Activated naive CD8-positive, alpha-beta T cell treated with anti-CD3 and anti-CD28 coated beads, Interleukin-2, amount 50 U/mL, for 16 hours (primary cell): ENCODE results near the gene ACSM2B.
"Not testable (repeated sequence)": the region's sequence is repeated elsewhere in the genome, so short reads cannot be mapped to it uniquely, and the experiment has no call there.

Experiments used
- DNase-seq: peaks from one replicate; pipeline ENCODE4 v3.0.0-alpha.2; 2020; ENCODE audit warnings: low read depth, low spot score

The ACSM2B gene

GRCh38 chr16:20595694-20596093 is 19.5 kb upstream of the ACSM2B start:
- not testable (repeated sequence) for DNase-seq

DNA sequence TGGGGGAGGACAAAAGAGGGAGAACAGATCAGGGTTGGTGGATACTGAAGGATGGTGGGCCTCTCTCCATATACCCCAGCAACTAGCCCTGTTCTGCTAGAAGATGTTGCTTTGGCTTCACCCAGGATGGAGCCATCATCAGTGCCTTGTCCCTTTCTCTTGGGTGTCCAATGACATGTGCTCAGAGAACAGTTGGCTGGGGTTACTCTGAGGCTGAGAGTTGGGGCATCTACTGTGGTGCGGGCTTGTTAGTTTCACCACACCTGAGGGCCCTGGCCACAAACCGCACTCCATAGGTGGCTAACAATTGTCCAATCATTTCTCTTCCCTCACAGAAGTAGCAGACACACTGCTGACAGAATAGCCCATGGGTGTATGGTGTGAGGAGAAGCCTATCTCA is 18.9 kb upstream of the ACSM2B start:
- not testable (repeated sequence) for DNase-seq

DNA sequence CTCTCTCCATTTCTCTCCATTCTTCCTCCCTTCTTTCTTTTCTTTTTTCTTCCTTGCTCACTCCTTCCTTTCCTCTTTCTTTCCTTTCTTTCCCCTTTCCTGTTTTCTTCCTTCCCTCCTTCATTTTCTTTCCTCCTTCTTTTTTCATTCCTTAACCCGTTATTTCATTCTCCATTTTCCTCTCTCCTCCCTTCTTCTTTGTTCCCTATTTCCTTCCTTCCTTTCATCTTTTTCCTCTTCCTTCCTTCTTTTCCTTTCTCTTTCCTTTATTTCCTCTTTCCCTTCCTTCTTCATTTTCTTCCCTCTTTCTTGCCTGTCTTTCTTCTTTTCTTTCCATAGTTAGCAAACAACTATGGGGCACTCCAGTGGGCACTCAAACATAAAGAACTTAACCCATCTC is 16.6 kb upstream of the ACSM2B start:
- not testable (repeated sequence) for DNase-seq

- not testable (repeated sequence) for DNase-seq
Observed at GRCh38 chr16:20589486-20589885, 13.3 kb upstream of the ACSM2B start.

GRCh38 chr16:20587645-20588074 is 11.5 kb upstream of the ACSM2B start:
- not testable (repeated sequence) for DNase-seq

DNA sequence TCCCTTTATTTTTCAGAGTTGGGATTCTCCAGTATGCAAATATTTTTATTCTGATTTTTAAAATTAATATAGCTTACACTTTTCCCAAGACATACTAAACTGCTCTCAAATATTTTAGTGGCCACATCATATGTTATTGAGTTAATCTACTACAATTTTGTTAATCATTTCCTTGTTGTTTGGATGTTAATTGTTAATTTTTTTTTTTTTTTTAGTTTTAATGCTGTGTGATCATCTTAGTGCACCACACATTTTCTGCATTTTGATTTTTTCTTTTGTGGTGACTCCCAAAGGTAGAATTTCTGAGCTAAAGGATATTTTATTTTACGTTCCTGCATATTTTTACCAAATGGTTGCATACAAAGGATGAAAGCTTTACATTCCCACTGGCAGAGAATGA is 10.5 kb upstream of the ACSM2B start:
- DNase-seq: not testable (repeated sequence)

GRCh38 chr16:20586112-20586511 is 9.9 kb upstream of the ACSM2B start:
- not testable (repeated sequence) for DNase-seq

- DNase-seq: not testable (repeated sequence)
Observed at GRCh38 chr16:20580487-20581259, 4.5 kb upstream of the ACSM2B start.

DNA sequence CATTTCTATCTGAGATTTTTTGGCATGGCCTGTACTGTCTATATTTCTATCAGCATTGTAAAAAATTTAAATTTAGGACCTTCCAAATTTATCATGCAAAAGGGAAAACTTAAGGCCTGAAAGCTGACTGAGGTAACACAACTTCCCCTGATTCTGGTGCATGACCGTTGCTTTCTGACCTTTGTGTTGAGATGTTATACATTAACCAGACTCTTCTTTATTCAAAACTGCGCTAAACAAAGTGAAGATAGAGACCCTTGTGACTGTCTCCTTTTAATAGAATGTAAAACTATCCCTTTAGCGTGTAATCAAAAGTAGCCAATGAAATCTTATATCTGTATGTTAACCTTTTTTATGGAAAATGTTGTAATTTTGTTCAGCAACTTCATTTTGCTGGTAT is 1.9 kb upstream of the ACSM2B start:
- DNase-seq: not testable (repeated sequence)

DNA sequence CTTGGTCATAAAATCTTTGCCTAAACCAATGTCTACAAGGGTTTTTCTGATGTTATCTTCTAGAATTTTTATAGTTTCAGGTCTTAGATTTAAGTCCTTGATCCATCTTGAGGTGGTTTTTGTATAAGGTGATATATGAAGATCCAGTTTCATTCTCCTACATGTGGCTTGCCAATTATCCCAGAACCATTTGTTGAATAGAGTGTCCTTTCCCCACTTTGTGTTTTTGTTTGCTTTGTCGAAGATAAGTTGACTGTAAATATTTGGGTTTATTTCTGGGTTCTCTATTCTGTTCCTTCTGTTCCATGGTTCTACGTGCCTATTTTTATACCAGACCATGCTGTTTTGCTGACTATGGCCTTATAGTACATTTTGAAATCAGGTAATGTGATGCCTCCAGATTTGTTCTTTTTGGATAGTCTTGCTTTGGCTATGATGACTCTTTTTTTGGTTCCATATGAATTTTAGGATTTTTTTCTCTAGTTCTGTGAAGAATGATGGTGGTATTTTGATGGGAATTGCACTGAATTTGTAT is 7.0 kb downstream of the ACSM2B start:
- not testable (repeated sequence) for DNase-seq

DNA sequence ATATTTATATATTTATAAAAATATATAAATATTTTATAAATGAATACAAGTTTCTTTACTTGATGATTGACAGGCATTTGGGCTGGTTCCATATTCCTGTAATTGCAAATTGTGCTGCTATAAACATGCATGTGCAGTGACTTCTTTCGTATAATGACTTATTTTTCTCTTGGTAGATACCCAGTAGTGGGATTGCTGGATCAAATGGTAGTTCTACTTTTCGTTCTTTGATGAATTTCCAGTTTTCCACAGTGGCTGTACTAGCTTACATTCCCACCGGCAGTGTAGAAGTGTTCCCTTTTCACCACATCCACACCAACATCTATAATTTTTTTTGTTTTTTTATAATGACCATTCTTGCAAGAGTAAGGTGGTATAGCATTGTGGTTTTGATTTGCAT is 7.8 kb downstream of the ACSM2B start:
- DNase-seq: no peak

DNA sequence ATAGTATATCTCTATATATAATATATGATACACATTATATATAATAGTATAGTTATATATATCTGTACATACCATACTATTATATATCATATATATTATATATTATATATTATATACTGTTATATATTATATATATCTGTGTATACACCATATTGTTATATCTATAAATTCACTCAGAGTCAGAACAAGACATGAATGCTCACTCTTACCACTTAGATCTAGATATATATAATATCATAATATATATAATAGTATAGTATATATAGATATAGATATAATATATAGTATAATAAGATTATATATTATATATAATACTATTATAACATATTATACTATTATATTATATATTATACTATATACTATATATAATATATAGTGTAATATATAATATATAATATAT is 9.3 kb downstream of the ACSM2B start:
- no peak for DNase-seq

DNA sequence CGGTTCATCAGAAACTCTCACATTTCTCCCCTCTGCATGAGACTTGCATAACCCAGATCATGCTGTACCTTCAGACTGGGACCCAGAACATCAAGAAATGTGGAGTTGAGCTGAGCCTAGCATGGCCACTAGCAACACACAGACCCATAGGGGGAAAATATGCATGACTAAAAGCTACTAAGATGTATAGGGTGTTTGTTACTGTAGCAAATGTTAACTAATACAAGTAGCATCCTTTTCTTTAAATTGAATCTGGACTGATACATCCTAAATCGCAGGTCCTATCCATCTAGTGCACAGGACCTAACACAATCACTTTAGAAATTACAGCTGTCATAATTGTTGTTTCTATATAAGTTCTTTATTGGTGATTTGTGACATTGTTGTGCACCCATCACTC is 10.8 kb downstream of the ACSM2B start:
- DNase-seq: not testable (repeated sequence)

- DNase-seq: not testable (repeated sequence)
Observed at GRCh38 chr16:20564218-20564617, 11.9 kb downstream of the ACSM2B start.

DNA sequence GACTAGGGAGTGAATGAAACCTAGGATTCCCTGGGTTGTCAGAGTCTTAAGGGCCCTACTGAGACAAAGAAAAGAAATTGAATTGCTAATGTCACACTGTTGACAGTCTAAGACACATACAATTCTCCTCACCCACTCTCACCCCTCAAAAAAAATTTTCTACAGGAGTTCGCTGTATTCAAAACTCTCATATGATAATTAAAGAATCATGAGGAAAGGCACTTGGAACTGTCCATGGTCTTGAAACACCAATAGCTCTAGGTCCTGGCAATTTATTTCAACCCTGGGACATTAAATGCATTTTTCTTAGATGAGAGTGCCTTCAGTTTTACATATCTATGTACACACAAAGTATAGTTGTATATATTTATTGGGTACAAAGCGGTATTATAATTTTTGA is 20.5 kb downstream of the ACSM2B start:
- not testable (repeated sequence) for DNase-seq

DNA sequence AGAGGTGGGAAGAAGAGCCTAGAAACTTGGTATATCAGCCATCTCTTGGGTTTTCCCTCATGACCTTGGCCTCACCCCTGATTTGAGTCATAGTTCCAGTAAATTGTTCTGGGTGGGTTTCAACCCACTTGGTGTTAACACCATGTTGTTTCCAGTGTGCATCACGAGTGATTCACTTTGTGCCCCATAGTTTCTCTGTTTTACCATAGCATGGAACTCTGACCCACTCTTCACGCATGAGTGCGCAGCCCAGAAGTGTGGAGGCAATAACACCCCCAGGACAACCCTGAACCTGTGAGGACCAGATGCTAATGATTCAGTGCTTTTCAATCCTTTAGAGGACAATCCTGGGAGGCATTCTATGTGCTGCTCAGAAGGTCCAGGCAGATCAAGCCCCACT is 21.5 kb downstream of the ACSM2B start:
- not testable (repeated sequence) for DNase-seq

GRCh38 chr16:20553493-20553892 is 22.7 kb downstream of the ACSM2B start:
- DNase-seq: not testable (repeated sequence)

- not testable (repeated sequence) for DNase-seq
Observed at GRCh38 chr16:20546951-20547350, 29.2 kb downstream of the ACSM2B start.

- not testable (repeated sequence) for DNase-seq
Observed at GRCh38 chr16:20546278-20546853, 29.8 kb downstream of the ACSM2B start.

- DNase-seq: not testable (repeated sequence)
Observed at GRCh38 chr16:20540603-20541316, 35.4 kb downstream of the ACSM2B start.

- DNase-seq: no peak
Observed at GRCh38 chr16:20538687-20539086, 37.5 kb downstream of the ACSM2B start.

DNA sequence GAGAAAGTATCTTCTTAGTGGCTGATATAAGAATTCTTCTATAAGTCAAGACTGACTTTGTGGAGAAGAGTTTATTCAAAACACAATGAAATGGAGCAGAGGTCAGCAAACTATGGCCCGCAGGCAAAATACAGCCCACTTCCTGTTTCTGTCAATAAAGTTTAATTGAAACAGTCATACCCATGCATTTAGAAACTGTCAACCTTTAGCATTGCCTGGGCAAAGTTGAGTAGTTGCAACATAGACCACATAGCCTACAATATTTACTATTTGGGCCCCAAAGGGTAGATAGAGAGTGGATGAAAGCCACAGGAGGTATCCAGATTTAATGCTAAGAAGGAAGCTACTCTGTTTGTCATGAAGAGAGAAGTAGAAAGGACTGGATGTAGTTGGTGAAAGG is 38.0 kb downstream of the ACSM2B start:
- DNase-seq: no peak
